ENCODE measurements around the gene OLFML2A. TPM values are rescaled to one million over a fixed set of nuclear protein-coding genes. Genes with fewer than 3 reads are reported as not detected.

The OLFML2A gene
- total RNA-seq, 1 experiment from 2014 or later, result 5.8 TPM

- WGBS (ENCODE audit: extremely low coverage, insufficient read length, low lambda C conversion rate), result no CpG with 5 or more reads among the region's 16 CpGs
- peak; percentile 70 for TF ChIP-seq CTCF (conservative IDR thresholded peaks at IDR 0.05)
Observed at GRCh38 chr9:124855944-124856765, 79.2 kb downstream of the OLFML2A start.

More at GRCh38 chr9:124855944-124856765, 79.2 kb downstream of the OLFML2A start:
- no peak overlapping the region for H4K8ac ChIP-seq (replicated peaks; ENCODE audit: insufficient read length, low read depth, low read length)
- H3K79me2 ChIP-seq (ENCODE audit: insufficient read depth, low read length), result peaks cover 16% of the 10 kb centered on the region; the same call in 1 of the 2 replicates
- H2BK120ac ChIP-seq (ENCODE audit: low read depth, low read length, poor library complexity, severe bottlenecking), result no peak overlapping the region
- H3K4me1 ChIP-seq (ENCODE audit: insufficient read depth, low read length), result peaks cover 7% of the 10 kb centered on the region; the same call in 1 of the 2 replicates
- H3K9me3 ChIP-seq (ENCODE audit: control insufficient read depth, low read depth, low read length), result no peaks in the 10 kb centered on the region
- no peak overlapping the region for H3K27ac ChIP-seq (ENCODE audit: insufficient read length, low read depth, low read length)
- Mint-ChIP-seq H3K36me3 (ENCODE audit: insufficient read depth in 1 of 3, low read depth in 3 of 3) (peaks cover 40 to 46% (median 41%) of the 10 kb centered on the region in 3 experiments), H3K4me3 (no peak overlapping the region), H3K27ac (no peak overlapping the region), H3K27me3 (ENCODE audit: low read depth) (no peaks in the 10 kb centered on the region; the same call in 1 of the 2 replicates), H3K9me3 (no peaks in the 10 kb centered on the region), H3K4me1 (peaks cover 18 to 26% of the 10 kb centered on the region in 2 experiments)
- no peak overlapping the region for H3K14ac ChIP-seq (ENCODE audit: insufficient read depth, low read length)
- H2BK12ac ChIP-seq (ENCODE audit: insufficient read length, low read depth, low read length), result no peak overlapping the region
- H4K20me1 ChIP-seq (ENCODE audit: control insufficient read depth, insufficient read depth, insufficient read length), result no peaks in the 10 kb centered on the region
- H4K5ac ChIP-seq (ENCODE audit: insufficient read length, low read depth, low read length), result no peak overlapping the region
- H3T11ph ChIP-seq (ENCODE audit: low read length), result no peak overlapping the region
- H3K23me2 ChIP-seq (ENCODE audit: insufficient read length, low read depth, low read length, poor library complexity, severe bottlenecking), result peaks cover 11% of the 10 kb centered on the region
- H3K4me2 ChIP-seq (ENCODE audit: insufficient read depth, insufficient read length, low read length), result no peak overlapping the region
- H2AK5ac ChIP-seq (ENCODE audit: insufficient read length, low read length), result no peak overlapping the region
- H3K18ac ChIP-seq (ENCODE audit: insufficient read length, low read depth, low read length), result no peak overlapping the region
- no peak overlapping the region for H3K56ac ChIP-seq (ENCODE audit: insufficient read length, low read depth, low read length)
- no peak overlapping the region for H3K23ac ChIP-seq (ENCODE audit: insufficient read length, low read depth, low read length)
- DNase-seq, result peak; percentile 89
- H2BK20ac ChIP-seq (ENCODE audit: low read depth, low read length, poor library complexity, severe bottlenecking), result no peak overlapping the region
- H3K9ac ChIP-seq (ENCODE audit: extremely low read depth, insufficient read length, low read length), result no peak overlapping the region
- no peak overlapping the region for H4K91ac ChIP-seq (ENCODE audit: insufficient read length, low read depth, low read length)
- no peaks in the 10 kb centered on the region for H3K27me3 ChIP-seq (ENCODE audit: insufficient read depth, low read length)
- no peak overlapping the region for H3K4ac ChIP-seq (ENCODE audit: low read depth, low read length)
- H2BK5ac ChIP-seq (ENCODE audit: insufficient read length, low read length), result no peak overlapping the region
- H2AFZ ChIP-seq (ENCODE audit: low read length), result no peak overlapping the region
- H2BK15ac ChIP-seq (ENCODE audit: low read depth, low read length), result no peak overlapping the region
- peaks cover 4% of the 10 kb centered on the region for H3K79me1 ChIP-seq (ENCODE audit: insufficient read depth, low read depth, low read length, poor library complexity, severe bottlenecking)
